NT2/D1 (cell line): ENCODE data around the gene ADNP2.

Experiments
- SUZ12 ChIP-seq: IDR thresholded peaks from 2 replicates; pipeline ENCODE4 v1.6.1; 2011; ENCODE audit not compliant: insufficient read length, insufficient read depth; ENCODE audit errors: extremely low read depth
- YY1 ChIP-seq: IDR thresholded peaks from 2 replicates; pipeline ENCODE4 v1.6.1; 2011; ENCODE audit not compliant: insufficient read length, insufficient read depth
- ZNF274 ChIP-seq: IDR thresholded peaks from 2 replicates; pipeline ENCODE4 v1.6.1; 2011; ENCODE audit warnings: mild to moderate bottlenecking, low read depth, low read length

- no peak for TF ChIP-seq YY1
- TF ChIP-seq ZNF274: no peak
- TF ChIP-seq SUZ12: no peak
Measured at GRCh38 chr18:80168346-80168745, 59.3 kb downstream of the ADNP2 start.
